Kidney (tissue), 14 donors: ENCODE results near the gene LAMA5. TPM values are rescaled to one million over a fixed set of nuclear protein-coding genes. Genes with fewer than 3 reads are reported as not detected.

ENCODE experiments used
- DNase-seq, 5 donors: peaks; one replicate each; pipeline ENCODE4 v3.0.0-alpha.2; 2013 to 2020
- FAIRE-seq: peaks from 2 replicates; lab custom pipeline; 2012; peaks lifted over from hg19 to GRCh38; lab: Jason Lieb, UNC
- H3K27ac ChIP-seq, 2 donors: one replicate each; pipeline ENCODE4 v1.7.0; 2013; ENCODE audit warnings: low read depth in 2 of 2, low read length in 2 of 2, inconsistent platforms in 1 of 2
- H3K27me3 ChIP-seq: one replicate; pipeline ENCODE4 v1.7.1; 2013; ENCODE audit warnings: low read length, inconsistent platforms; ENCODE audit not compliant: control insufficient read depth, insufficient read depth
- H3K36me3 ChIP-seq, 3 donors: one replicate each; pipeline versions ENCODE4 v1.7.0 to v1.7.1; 2013; ENCODE audit warnings: low read length in 3 of 3, control low read depth in 1 of 3, inconsistent platforms in 1 of 3; ENCODE audit not compliant: insufficient read depth in 3 of 3, control insufficient read depth in 2 of 3
- H3K4me1 ChIP-seq, 3 donors: one replicate each; pipeline versions ENCODE4 v1.7.0 to v1.7.1; 2013; ENCODE audit warnings: low read length in 3 of 3, inconsistent platforms in 1 of 3, low read depth in 1 of 3; ENCODE audit not compliant: control insufficient read depth in 2 of 3, insufficient read depth in 2 of 3
- H3K4me3 ChIP-seq, 3 donors: one replicate each; pipeline versions ENCODE4 v1.7.0 to v1.8.1; 2013; ENCODE audit warnings: low read length in 3 of 3, control low read depth in 1 of 3, inconsistent platforms in 1 of 3
- H3K9ac ChIP-seq, 3 donors: one replicate each; pipeline versions ENCODE4 v1.7.0 to v1.7.1; 2013; ENCODE audit warnings: low read length in 3 of 3, control low read depth in 1 of 3, inconsistent platforms in 1 of 3
- H3K9me3 ChIP-seq, 3 donors: one replicate each; pipeline versions ENCODE4 v1.7.0 to v1.7.1; 2013; ENCODE audit warnings: low read length in 3 of 3, control low read depth in 1 of 3, inconsistent platforms in 1 of 3; ENCODE audit not compliant: control insufficient read depth in 2 of 3, insufficient read depth in 1 of 3
- intact Hi-C: fragments of 100-400 bp; cut with DNase I; formaldehyde crosslinking; loops from one replicate; pipeline ENCODE4 v1.11.1; 2022
- polyA plus RNA-seq: library from polyadenylated mRNA; stranded (reverse); fragments of 350-450 nt; fragmentation: Illumina TruSeq; extraction: RNeasy Lipid Tissue Mini Kit (QIAGEN cat#74804); gene quantifications from one replicate; pipeline ENCODE4 v1.2.3, GENCODE V29; 2014; ENCODE audit warnings: low read depth, low replicate concordance; ENCODE audit not compliant: insufficient read depth
- total RNA-seq: library from RNA; stranded (reverse); fragmentation: NEBNext Ultra II Directional; extraction: Animal tissue kit (Norgen Biotek cat#: 25700); gene quantifications from one replicate; pipeline ENCODE4 v1.2.1, GENCODE V29; 2021
- TF ChIP-seq, protein P1 (sequence below): IDR thresholded peaks from 3 replicates; pipeline ENCODE4 v1.5.1; 2012; ENCODE audit warnings: mild to moderate bottlenecking, moderate library complexity, borderline replicate concordance; ENCODE audit not compliant: insufficient read depth; ENCODE audit errors: extremely low read depth
- donor health status: control.
- donor health status: control.
- donor health status: control.
- donor health status: control.
- donor health status: control.
- donor health status: DM: yes; HTN: yes; CAD: no.
- donor health status: Normal renal cell carcinoma (clear cell type).

Gene LAMA5
- total and polyA plus RNA-seq, 2 donors from 2014 or later: 94.0 to 342 TPM

DNA sequence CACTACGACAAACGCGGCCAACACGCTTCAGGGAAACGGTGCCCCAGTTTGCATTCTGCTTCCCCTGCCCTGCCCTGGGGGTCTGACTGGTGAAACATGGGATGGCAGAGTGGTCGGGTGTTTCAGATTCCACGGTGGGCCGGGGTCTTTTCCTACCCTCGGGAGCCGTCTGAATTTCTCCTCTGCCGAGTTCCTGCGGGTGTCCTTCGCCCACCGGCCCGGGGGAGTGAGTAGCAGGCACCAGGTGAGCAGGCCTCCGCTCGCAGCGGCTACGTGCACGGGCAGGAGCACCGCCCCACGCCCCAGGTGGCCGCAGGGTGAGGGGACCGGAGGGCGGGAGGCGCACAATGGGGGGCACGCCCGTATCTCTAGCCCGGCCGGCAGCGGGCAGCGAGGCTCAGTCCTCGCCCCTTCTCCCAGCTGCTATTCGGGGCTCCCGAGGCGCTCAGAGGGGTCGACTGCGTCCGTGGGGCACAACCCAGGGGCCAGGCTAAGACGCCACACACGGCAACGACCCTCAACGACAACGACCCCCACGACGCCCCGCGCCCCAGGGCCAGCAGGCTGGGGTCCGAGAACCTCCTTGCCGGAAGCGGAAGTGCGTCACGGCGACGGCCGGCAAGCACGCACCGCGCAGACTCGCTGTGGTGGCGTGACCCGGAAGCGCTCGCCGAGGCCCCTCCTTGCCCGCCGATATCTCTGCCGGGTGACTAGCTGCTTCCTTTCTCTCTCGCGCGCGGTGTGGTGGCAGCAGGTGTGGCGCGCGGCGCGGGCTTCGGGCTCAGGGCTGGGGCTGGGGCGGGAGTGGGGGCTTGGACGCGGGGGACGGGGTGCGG lies 19.5 kb upstream of the LAMA5 start, which contains the start of gene RPS21:
Gene RPS21 (plus strand): TSS at position 721 of the 836 bp plus-strand sequence. CDS start 236 bp downstream, outside the sequence.
- H3K4me3 ChIP-seq: peak within 1 kb of the TSS; percentile 86 to 91 (median 90)
- H3K36me3 ChIP-seq: peaks cover 8 to 18% (median 9%) of the 10 kb centered on the region in 3 donors
- TF ChIP-seq, protein P1, sequence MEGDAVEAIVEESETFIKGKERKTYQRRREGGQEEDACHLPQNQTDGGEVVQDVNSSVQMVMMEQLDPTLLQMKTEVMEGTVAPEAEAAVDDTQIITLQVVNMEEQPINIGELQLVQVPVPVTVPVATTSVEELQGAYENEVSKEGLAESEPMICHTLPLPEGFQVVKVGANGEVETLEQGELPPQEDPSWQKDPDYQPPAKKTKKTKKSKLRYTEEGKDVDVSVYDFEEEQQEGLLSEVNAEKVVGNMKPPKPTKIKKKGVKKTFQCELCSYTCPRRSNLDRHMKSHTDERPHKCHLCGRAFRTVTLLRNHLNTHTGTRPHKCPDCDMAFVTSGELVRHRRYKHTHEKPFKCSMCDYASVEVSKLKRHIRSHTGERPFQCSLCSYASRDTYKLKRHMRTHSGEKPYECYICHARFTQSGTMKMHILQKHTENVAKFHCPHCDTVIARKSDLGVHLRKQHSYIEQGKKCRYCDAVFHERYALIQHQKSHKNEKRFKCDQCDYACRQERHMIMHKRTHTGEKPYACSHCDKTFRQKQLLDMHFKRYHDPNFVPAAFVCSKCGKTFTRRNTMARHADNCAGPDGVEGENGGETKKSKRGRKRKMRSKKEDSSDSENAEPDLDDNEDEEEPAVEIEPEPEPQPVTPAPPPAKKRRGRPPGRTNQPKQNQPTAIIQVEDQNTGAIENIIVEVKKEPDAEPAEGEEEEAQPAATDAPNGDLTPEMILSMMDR: peak; percentile 20
- no peak for FAIRE-seq
- H3K9me3 ChIP-seq: peaks cover 0 to 3% (median 0%) of the 10 kb centered on the region in 3 donors
- DNase-seq: peak; percentile 95 to 98 (median 97)
- peaks cover 0 to 17% (median 17%) of the 10 kb centered on the region in 3 donors for H3K4me1 ChIP-seq
- peak within 1 kb of the TSS; percentile 86 to 93 for H3K27ac ChIP-seq
- peak within 1 kb of the TSS; percentile 88 to 99 (median 95) for H3K9ac ChIP-seq
- intact Hi-C loops: no loop called here
- H3K27me3 ChIP-seq: no peaks in the 10 kb centered on the region

DNA sequence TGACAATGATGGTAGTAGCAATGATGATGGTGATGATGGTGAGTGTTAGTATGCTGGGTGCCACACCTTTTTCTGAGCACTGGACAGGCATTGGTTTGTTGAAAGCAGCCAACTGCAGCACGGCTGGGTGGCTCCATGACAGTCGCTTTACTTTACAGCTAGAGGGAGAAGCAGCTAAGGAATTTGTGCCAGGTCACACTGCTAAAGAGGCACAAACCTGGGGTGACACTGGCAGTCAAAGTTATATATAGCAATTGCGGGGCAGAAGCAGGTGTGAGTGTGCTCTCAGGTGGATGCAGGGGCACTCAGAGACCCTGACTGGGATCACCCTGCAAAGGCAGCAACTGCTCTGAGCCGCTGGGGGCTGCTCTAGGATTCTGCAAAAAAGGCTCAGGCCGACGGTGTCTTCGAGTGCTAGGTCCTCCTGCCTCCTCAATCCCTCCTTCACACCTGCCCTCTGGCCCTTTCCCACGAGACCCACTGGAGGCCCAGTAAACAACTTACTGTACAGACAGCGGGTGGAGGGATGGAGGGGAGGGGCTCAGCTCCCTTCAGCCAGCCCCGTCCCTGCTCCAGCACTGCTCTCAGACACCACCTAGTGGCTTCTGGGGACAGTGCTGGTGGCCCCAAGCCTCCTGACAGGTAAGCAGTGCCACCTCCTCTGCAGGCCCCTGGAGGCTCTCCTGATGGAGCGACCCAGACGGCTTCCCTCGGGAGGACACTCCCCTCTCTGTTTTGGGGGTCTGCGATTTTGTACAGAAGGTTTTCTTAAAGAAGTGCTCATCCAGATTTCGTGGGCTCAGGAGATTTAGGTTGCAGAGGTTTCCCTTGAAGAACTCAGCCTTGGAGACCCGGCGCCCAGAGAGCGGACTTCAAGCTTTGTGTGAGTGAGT lies 15.4 kb upstream of the LAMA5 start:
- Histone ChIP-seq H3K9ac (no peak overlapping the region), H3K4me3 (peak overlapping the region in 1 of 3 donors; percentile 30), H3K4me1 (peaks cover 0 to 15% (median 6%) of the 10 kb centered on the region in 3 donors), H3K9me3 (peaks cover 0 to 3% (median 0%) of the 10 kb centered on the region in 3 donors), H3K36me3 (peaks cover 4 to 5% (median 4%) of the 10 kb centered on the region in 3 donors), H3K27me3 (no peaks in the 10 kb centered on the region), H3K27ac (no peak overlapping the region)
- intact Hi-C loops: no loop called here
- DNase-seq (peak in 4 of 5 donors; percentile 85 to 90 (median 88)), FAIRE-seq (no peak)
- TF ChIP-seq, protein P1: peak; percentile 93

DNA sequence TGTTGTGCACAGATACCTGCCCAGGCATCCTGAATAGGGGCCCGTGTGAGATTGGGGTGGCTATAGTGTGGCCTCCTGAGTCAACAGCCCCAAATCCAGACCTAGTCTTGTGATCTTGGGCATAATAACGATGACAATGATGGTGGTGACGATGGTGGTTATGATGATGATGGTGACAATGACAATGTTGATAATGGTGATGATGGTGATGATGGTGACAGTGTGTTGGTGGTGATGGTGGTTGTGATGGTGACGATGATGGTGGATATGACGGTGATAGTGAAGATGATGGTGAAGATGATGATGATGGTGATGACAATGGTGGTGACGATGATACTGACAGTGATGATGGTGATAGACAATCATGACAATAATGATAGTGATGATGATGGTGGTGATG lies 14.7 kb upstream of the LAMA5 start:
- DNase-seq: no peak

More for the DNA sequence above, 14.7 kb upstream of the LAMA5 start:
- intact Hi-C loops: no loop called here
- no peak for FAIRE-seq
- Histone ChIP-seq H3K27me3 (no peaks in the 10 kb centered on the region), H3K4me1 (peaks cover 0 to 17% (median 8%) of the 10 kb centered on the region in 3 donors), H3K27ac (peak overlapping the region in 1 of 2 donors; percentile 9), H3K4me3 (peak overlapping the region in 1 of 3 donors; percentile 30), H3K36me3 (peaks cover 4 to 5% (median 4%) of the 10 kb centered on the region in 3 donors), H3K9ac (no peak overlapping the region), H3K9me3 (peaks cover 0 to 3% (median 0%) of the 10 kb centered on the region in 3 donors)
- TF ChIP-seq, protein P1: no peak
